Limb (tissue), 2 donors: Measurements from ENCODE around the gene P2RY2.

Source experiments
- DNase-seq, 2 donors: peaks; one replicate each; pipeline ENCODE4 v3.0.0-alpha.2; 2016; ENCODE audit errors: extremely low spot score in 2 of 2

The P2RY2 gene

DNA sequence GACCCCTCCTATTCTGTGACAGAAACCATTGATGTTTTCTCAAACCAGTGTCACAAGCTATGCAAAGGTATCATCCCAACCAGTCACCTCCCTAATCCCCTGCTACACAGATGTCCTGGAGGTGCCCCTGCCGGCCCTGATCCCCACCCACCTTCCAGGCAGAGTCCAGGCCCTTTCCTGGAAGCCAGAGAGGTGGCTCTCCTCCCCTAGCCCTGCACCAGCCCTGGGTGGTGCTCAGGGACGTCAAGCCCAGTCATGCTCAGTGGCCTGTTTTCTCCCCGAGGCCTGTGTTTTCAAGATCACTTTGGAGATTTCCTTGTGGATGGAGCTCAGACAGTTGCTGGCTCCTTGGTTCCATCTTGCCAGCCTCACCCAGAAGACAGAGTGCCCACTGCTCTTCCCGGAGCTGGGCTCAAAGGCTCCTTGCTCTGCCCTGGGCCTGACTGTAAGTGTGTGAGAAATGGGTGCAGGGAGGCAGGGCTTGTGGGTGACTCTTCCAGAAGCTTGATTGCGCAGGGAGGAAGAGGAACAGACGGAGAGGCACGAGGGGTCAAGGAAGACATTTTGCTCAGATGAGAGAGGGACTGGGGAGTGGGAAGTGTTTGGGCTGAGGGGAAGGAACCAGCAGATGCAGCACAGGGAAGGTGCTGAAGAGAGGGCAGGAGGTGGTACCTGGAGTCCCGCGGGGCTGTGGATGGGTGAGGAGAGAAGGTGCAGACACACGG lies 65.4 kb downstream of the P2RY2 start:
- DNase-seq, result no peak

DNA sequence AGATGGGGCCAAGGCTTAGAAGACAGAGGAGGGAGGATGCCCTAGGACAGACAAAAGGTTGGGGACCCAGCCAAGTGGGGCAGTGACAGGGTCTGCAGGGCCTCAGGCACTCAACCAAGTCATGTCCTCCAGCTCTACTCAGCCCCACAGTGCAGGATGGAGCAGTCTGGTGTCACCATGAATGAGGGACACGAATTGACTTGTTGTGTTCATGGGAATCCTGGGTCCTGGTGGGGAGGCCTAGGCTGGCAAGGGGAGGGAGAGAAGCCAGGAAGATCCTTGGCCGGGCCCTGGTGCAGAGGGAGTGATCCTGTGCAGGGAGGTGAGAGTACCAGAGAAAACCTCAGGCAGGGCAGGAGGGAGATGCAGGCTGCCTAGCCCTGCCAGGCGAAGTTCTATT lies 66.0 kb downstream of the P2RY2 start:
- no peak for DNase-seq

DNA sequence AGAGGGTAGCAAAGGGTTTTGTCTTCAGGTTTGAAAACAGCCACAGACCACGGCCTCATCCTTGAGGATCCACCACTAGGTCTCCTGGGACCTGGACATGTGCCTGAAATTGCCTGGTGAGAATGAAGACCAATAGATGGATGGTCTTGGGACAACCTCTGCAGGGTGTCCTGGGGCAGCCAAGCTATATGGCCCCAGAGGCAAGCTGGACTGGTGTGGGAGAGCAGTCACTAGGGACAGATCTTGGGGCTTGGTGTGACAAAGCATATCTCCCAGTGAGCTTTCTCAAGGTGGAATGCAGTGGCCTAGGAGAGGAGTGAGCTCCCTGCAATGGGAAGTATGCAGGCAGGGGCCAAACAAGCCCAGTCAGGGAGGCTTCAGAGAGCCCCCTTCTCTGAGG lies 67.6 kb downstream of the P2RY2 start:
- DNase-seq, result no peak
